ENCODE results near the gene FBXO8.

FBXO8 gene

GRCh38 chr4:174318829-174319764, 35.6 kb upstream of the FBXO8 start:
- peak; percentile 67 for DNase-seq (ENCODE audit: low read depth)
- no peak overlapping the region for H3K4me3 ChIP-seq (replicated peaks; ENCODE audit: low read depth, low read length)
- TF ChIP-seq CTCF (IDR thresholded peaks at IDR 0.05; ENCODE audit: low read length, missing control alignments): peak; percentile 76

- no peak overlapping the region for H3K4me3 ChIP-seq (replicated peaks; ENCODE audit: low read depth, low read length)
- no peak for TF ChIP-seq CTCF (IDR thresholded peaks at IDR 0.05; ENCODE audit: low read length, missing control alignments)
Observed at GRCh38 chr4:174317531-174317930, 34.1 kb upstream of the FBXO8 start.

DNA sequence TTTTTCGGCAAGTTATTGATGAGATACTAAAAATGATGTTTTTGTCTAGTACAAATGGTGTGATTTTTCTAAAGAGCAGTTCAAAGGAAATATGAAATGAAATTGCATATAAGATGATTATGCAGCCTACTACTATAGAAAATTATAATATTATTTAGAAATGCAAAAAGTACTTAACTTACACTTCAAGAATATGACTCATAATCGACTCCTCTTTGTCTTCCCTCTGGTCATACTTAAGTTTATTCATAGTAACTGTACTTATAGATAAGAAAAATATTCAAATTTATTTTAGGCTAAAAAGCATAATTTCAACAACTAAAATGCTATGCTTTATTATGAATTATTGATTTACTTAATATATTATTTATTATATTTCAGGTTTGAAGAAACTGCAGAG, 33.5 kb upstream of the FBXO8 start:
- TF ChIP-seq CTCF (IDR thresholded peaks at IDR 0.05; ENCODE audit: low read length, missing control alignments): no peak
- peak; percentile 16 for DNase-seq (ENCODE audit: low read depth)

More at GRCh38 chr4:174317531-174317930, 34.1 kb upstream of the FBXO8 start:
- peak; percentile 68 for DNase-seq (ENCODE audit: low read depth)

GRCh38 chr4:174316546-174316945, 33.1 kb upstream of the FBXO8 start:
- TF ChIP-seq CTCF (IDR thresholded peaks at IDR 0.05; ENCODE audit: low read length, missing control alignments): no peak
- DNase-seq (ENCODE audit: low read depth): no peak
- H3K4me3 ChIP-seq (replicated peaks; ENCODE audit: low read depth, low read length): no peak overlapping the region

More for the DNA sequence above, 33.5 kb upstream of the FBXO8 start:
- no peak overlapping the region for H3K4me3 ChIP-seq (replicated peaks; ENCODE audit: low read depth, low read length)

- peak; percentile 5 for DNase-seq (ENCODE audit: low read depth)
- no peak for TF ChIP-seq CTCF (IDR thresholded peaks at IDR 0.05; ENCODE audit: low read length, missing control alignments)
- no peak overlapping the region for H3K4me3 ChIP-seq (replicated peaks; ENCODE audit: low read depth, low read length)
Observed at GRCh38 chr4:174314770-174315169, 31.3 kb upstream of the FBXO8 start.

DNA sequence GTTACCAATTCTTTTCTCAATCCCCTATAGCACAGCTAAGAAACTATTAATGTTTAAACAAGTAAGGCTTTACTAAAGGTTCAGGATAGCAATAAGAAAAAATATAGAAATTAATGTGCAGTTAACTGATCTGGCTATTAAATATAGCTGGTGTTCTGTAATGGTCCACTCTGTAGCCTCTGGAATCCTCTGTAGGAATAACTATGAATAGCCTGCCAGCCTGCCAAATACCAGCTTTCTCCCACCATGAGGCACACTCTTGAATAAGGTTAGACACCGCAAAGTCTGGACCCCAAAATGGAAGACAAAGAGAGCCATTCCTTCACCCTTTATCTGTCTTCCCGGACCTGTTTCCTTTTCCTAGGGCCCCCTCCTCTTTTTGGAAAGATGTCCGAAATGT, 30.8 kb upstream of the FBXO8 start:
- no peak for DNase-seq (ENCODE audit: low read depth)
- no peak for TF ChIP-seq CTCF (IDR thresholded peaks at IDR 0.05; ENCODE audit: low read length, missing control alignments)
- no peak overlapping the region for H3K4me3 ChIP-seq (replicated peaks; ENCODE audit: low read depth, low read length)
